ENCODE results near the gene HELZ. TPM values are rescaled to one million over a fixed set of nuclear protein-coding genes. Genes with fewer than 3 reads are reported as not detected.

The HELZ gene
- total and polyA plus RNA-seq, 2 donors (not counting 3 experiments of a cell fraction or from before 2014, with no cell fraction given): 8.0 to 47.3 TPM

DNA sequence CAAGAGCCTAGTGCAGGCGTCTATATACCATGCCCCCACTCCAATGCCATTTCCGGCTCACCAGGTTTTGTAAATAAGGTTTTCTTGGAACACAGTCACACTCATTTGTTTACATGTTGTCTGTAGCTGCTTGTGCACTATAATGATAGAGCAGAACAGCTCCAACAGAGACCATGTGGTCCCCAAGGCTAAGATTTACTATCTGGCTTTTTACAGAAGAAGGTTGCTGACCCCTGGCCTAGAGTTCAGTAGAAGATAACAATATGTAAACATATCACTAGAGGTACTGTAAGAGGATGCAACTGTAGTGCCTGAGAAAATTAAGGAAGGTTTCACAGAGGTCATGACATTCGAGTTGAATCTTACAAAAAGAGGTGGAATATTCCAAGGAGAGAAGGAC lies 134.4 kb downstream of the HELZ start:
- Histone ChIP-seq H2AFZ (ENCODE audit: low read depth, low read length) (no peak overlapping the region), H3K9me3 (replicated peaks; ENCODE audit: control insufficient read depth, insufficient read depth, low read length) (no peaks in the 10 kb centered on the region), H3K4me3 (replicated peaks in 1 of 3; ENCODE audit: insufficient read depth in 1 of 3, low read depth in 1 of 3, low read length in 3 of 3) (no peak overlapping the region), H3K9ac (replicated peaks; ENCODE audit: extremely low read depth, insufficient read depth, low read length) (no peak overlapping the region), H3K4me1 (ENCODE audit: control insufficient read depth, extremely low read depth, insufficient read depth, low read length) (no peaks in the 10 kb centered on the region), H3K4me2 (ENCODE audit: insufficient read depth, low read length) (no peak overlapping the region), H3K36me3 (ENCODE audit: control insufficient read depth in 2 of 2, extremely low read depth in 1 of 2, insufficient read depth in 2 of 2, low read length in 2 of 2) (peaks cover 15% of the 10 kb centered on the region in 2 experiments), H3K79me2 (ENCODE audit: control insufficient read depth, insufficient read depth, low read length) (no peaks in the 10 kb centered on the region), H4K20me1 (replicated peaks; ENCODE audit: control insufficient read depth, extremely low read depth, insufficient read depth, low read length) (no peaks in the 10 kb centered on the region), H3K27ac (ENCODE audit: insufficient read depth, low read depth, low read length) (no peak overlapping the region), H3K27me3 (ENCODE audit: control insufficient read depth in 2 of 2, insufficient read depth in 2 of 2, low read length in 2 of 2) (no peaks in the 10 kb centered on the region), H3K9me1 (replicated peaks; ENCODE audit: control insufficient read depth, extremely low read depth, insufficient read depth, low read length) (no peaks in the 10 kb centered on the region)
- DNase-seq (ENCODE audit: low read depth, low spot score) (no peak), FAIRE-seq (no peak)
- BruUV-seq (replicated peaks): no TSS peak
- intact Hi-C loops (cut with micrococcal nuclease) (loop anchor here (10.0 kb wide), 1 partner anchor 174 kb away; no protein-coding TSS in a partner anchor), dilution Hi-C loops (cut with MboI; ENCODE audit: extremely low pct_ligation_motif_present, low sequenced_read_pairs) (no loop called here)
- ChIA-PET CTCF (no interaction called here), POLR2A (no interaction called here)
- no peak for TF ChIP-seq MAX (IDR thresholded peaks at IDR 0.05; ENCODE audit: insufficient read depth, insufficient read length)

DNA sequence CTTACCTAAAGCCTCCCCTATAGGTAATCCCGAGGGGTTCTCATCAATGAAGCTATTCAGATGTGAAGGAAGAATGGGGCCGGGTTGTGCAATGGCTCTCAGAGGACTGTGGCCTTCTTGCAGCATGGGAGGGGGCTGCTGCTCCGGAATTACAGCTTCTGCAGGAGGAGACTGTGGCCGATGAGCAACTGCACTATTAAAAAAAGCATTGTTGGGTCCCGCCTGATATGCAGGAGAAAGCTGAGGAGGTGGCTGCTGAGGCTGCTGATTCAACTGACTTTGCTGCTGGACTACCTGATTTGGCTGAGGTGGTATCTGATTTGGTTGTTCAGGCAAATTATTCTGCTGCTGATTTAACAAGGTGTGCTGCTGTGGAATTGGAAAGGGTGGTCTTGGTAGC lies 135.9 kb downstream of the HELZ start:
- Histone ChIP-seq H3K9ac (replicated peaks; ENCODE audit: extremely low read depth, insufficient read depth, low read length) (no peak overlapping the region), H3K4me3 (replicated peaks in 1 of 3; ENCODE audit: insufficient read depth in 1 of 3, low read depth in 1 of 3, low read length in 3 of 3) (no peak overlapping the region), H3K4me2 (ENCODE audit: insufficient read depth, low read length) (no peak overlapping the region), H3K9me3 (replicated peaks; ENCODE audit: control insufficient read depth, insufficient read depth, low read length) (no peaks in the 10 kb centered on the region), H3K79me2 (ENCODE audit: control insufficient read depth, insufficient read depth, low read length) (peaks cover 3% of the 10 kb centered on the region), H2AFZ (ENCODE audit: low read depth, low read length) (no peak overlapping the region), H3K36me3 (ENCODE audit: control insufficient read depth in 2 of 2, extremely low read depth in 1 of 2, insufficient read depth in 2 of 2, low read length in 2 of 2) (peaks cover 15 to 18% of the 10 kb centered on the region in 2 experiments), H4K20me1 (replicated peaks; ENCODE audit: control insufficient read depth, extremely low read depth, insufficient read depth, low read length) (no peaks in the 10 kb centered on the region), H3K9me1 (replicated peaks; ENCODE audit: control insufficient read depth, extremely low read depth, insufficient read depth, low read length) (no peaks in the 10 kb centered on the region), H3K27me3 (ENCODE audit: control insufficient read depth in 2 of 2, insufficient read depth in 2 of 2, low read length in 2 of 2) (no peaks in the 10 kb centered on the region), H3K27ac (ENCODE audit: insufficient read depth, low read depth, low read length) (no peak overlapping the region), H3K4me1 (ENCODE audit: control insufficient read depth, extremely low read depth, insufficient read depth, low read length) (no peaks in the 10 kb centered on the region)
- CTCF ChIA-PET: no interaction called here
- intact Hi-C loops (cut with micrococcal nuclease) (no loop called here), dilution Hi-C loops (cut with MboI; ENCODE audit: extremely low pct_ligation_motif_present, low sequenced_read_pairs) (no loop called here)
- no peak for DNase-seq (ENCODE audit: low read depth, low spot score)
- POLR2A ChIA-PET: no interaction called here
- TF ChIP-seq, protein P1, sequence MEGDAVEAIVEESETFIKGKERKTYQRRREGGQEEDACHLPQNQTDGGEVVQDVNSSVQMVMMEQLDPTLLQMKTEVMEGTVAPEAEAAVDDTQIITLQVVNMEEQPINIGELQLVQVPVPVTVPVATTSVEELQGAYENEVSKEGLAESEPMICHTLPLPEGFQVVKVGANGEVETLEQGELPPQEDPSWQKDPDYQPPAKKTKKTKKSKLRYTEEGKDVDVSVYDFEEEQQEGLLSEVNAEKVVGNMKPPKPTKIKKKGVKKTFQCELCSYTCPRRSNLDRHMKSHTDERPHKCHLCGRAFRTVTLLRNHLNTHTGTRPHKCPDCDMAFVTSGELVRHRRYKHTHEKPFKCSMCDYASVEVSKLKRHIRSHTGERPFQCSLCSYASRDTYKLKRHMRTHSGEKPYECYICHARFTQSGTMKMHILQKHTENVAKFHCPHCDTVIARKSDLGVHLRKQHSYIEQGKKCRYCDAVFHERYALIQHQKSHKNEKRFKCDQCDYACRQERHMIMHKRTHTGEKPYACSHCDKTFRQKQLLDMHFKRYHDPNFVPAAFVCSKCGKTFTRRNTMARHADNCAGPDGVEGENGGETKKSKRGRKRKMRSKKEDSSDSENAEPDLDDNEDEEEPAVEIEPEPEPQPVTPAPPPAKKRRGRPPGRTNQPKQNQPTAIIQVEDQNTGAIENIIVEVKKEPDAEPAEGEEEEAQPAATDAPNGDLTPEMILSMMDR (IDR thresholded peaks at IDR 0.05; ENCODE audit: extremely low read depth in 1 of 2, insufficient read depth in 1 of 2, low read depth in 1 of 2, low read length in 2 of 2): no peak
- TF ChIP-seq MAX (IDR thresholded peaks at IDR 0.05; ENCODE audit: insufficient read depth, insufficient read length) (no peak), POLR2AphosphoS5 (IDR thresholded peaks at IDR 0.05; ENCODE audit: insufficient read depth, low read depth, low read length) (no peak), JUN (IDR thresholded peaks at IDR 0.05; ENCODE audit: borderline replicate concordance, insufficient read depth, insufficient read length, low read depth) (no peak), POLR2A (IDR thresholded peaks at IDR 0.05; ENCODE audit: low read depth, low read length) (no peak), GATA2 (IDR thresholded peaks at IDR 0.05; ENCODE audit: insufficient read depth, insufficient read length, low read depth, low read length) (no peak), FOS (IDR thresholded peaks at IDR 0.05; ENCODE audit: borderline replicate concordance, insufficient read depth, low read length) (no peak), MYC (IDR thresholded peaks at IDR 0.05; ENCODE audit: low read depth, low read length) (no peak), EZH2 (IDR thresholded peaks at IDR 0.05; ENCODE audit: borderline replicate concordance, low read depth, low read length, severe bottlenecking) (no peak)
- TSS peak; percentile 59 for BruUV-seq (replicated peaks)
- no peak for FAIRE-seq
